Measurements from ENCODE around the gene KAT6B.

Gene KAT6B

DNA sequence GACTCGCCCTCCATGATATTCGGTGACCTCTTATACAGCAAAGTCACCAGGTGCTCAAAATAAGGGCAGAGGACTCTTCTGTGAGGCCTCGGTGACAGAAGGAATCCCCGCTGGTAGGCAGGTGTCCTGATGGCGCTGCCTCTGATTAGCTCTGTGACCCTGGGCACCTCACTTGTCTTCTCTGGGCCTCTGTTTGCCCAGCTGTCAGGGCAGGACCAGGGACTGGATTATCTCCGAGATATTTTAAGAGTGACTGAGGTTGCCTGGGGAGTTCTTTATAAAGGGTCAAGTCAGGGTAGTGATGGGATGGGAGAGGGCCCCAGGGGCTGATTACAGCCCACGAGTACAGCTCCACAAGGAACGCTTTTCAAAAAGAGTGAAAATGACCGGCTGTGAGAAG is 214.2 kb downstream of the KAT6B start:
- CTCF ChIA-PET: no interaction called here
- H3K4me1 ChIP-seq (ENCODE audit: control insufficient read depth, insufficient read depth, low read length): no peaks in the 10 kb centered on the region
- H3K9me3 ChIP-seq (ENCODE audit: control insufficient read depth, insufficient read depth, low read depth, low read length): no peaks in the 10 kb centered on the region
- POLR2A ChIA-PET: no interaction called here
- H3K36me3 ChIP-seq (ENCODE audit: control insufficient read depth in 2 of 2, insufficient read depth in 1 of 2, low read length in 2 of 2): no peaks in the 10 kb centered on the region
- H3K4me3 ChIP-seq (ENCODE audit: low read depth, low read length): no peak overlapping the region
- H3K27ac ChIP-seq (ENCODE audit: extremely low read depth, low read depth, low read length): no peak overlapping the region
- no peak for TF ChIP-seq ZNF133 (tag by site-specific recombination; IDR thresholded peaks at IDR 0.05)
- TF ChIP-seq ZNF394 (tag by site-specific recombination; IDR thresholded peaks at IDR 0.05; ENCODE audit: borderline replicate concordance): no peak
- TF ChIP-seq ZNF423 (tag by site-specific recombination; IDR thresholded peaks at IDR 0.05): no peak
- TF ChIP-seq EGR2 (tag by site-specific recombination; IDR thresholded peaks at IDR 0.05; ENCODE audit: low read depth): no peak
- no peak for TF ChIP-seq ZNF658 (tag by site-specific recombination; IDR thresholded peaks at IDR 0.05)
- TF ChIP-seq ZNF707 (tag by site-specific recombination; IDR thresholded peaks at IDR 0.05): no peak
- TF ChIP-seq SP7 (tag by site-specific recombination; IDR thresholded peaks at IDR 0.05): no peak
- no peak for TF ChIP-seq ZNF621 (tag by site-specific recombination; IDR thresholded peaks at IDR 0.05)
- TF ChIP-seq RBAK (tag by site-specific recombination; IDR thresholded peaks at IDR 0.05): no peak
- TF ChIP-seq, protein P1, sequence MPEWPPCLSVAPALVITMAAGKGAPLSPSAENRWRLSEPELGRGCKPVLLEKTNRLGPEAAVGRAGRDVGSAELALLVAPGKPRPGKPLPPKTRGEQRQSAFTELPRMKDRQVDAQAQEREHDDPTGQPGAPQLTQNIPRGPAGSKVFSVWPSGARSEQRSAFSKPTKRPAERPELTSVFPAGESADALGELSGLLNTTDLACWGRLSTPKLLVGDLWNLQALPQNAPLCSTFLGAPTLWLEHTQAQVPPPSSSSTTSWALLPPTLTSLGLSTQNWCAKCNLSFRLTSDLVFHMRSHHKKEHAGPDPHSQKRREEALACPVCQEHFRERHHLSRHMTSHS (tag by site-specific recombination; IDR thresholded peaks at IDR 0.05): no peak
- no peak for TF ChIP-seq SCRT1 (tag by site-specific recombination; IDR thresholded peaks at IDR 0.05; ENCODE audit: borderline replicate concordance)
- no peak for TF ChIP-seq PATZ1 (tag by site-specific recombination; IDR thresholded peaks at IDR 0.05)
- no peak for TF ChIP-seq ZNF654 (tag by site-specific recombination; IDR thresholded peaks at IDR 0.05; ENCODE audit: low read depth)
- no peak for TF ChIP-seq ZNF704 (tag by site-specific recombination; IDR thresholded peaks at IDR 0.05)

GRCh38 chr10:75042292-75042974 is 216.0 kb downstream of the KAT6B start:
- Histone ChIP-seq H3K27ac (ENCODE audit: extremely low read depth, low read depth, low read length) (no peak overlapping the region), H3K9me3 (ENCODE audit: control insufficient read depth, insufficient read depth, low read depth, low read length) (no peaks in the 10 kb centered on the region), H3K4me1 (ENCODE audit: control insufficient read depth, insufficient read depth, low read length) (no peaks in the 10 kb centered on the region), H3K4me3 (ENCODE audit: low read depth, low read length) (no peak overlapping the region), H3K36me3 (ENCODE audit: control insufficient read depth in 2 of 2, insufficient read depth in 1 of 2, low read length in 2 of 2) (no peaks in the 10 kb centered on the region)
- TF ChIP-seq ZNF214 (tag by site-specific recombination; IDR thresholded peaks at IDR 0.05; ENCODE audit: borderline replicate concordance): no peak
- no peak for TF ChIP-seq ZNF785 (tag by site-specific recombination; IDR thresholded peaks at IDR 0.05)
- no peak for TF ChIP-seq ZBTB7A (tag by site-specific recombination; IDR thresholded peaks at IDR 0.05; ENCODE audit: low read depth)
- TF ChIP-seq, protein P2, sequence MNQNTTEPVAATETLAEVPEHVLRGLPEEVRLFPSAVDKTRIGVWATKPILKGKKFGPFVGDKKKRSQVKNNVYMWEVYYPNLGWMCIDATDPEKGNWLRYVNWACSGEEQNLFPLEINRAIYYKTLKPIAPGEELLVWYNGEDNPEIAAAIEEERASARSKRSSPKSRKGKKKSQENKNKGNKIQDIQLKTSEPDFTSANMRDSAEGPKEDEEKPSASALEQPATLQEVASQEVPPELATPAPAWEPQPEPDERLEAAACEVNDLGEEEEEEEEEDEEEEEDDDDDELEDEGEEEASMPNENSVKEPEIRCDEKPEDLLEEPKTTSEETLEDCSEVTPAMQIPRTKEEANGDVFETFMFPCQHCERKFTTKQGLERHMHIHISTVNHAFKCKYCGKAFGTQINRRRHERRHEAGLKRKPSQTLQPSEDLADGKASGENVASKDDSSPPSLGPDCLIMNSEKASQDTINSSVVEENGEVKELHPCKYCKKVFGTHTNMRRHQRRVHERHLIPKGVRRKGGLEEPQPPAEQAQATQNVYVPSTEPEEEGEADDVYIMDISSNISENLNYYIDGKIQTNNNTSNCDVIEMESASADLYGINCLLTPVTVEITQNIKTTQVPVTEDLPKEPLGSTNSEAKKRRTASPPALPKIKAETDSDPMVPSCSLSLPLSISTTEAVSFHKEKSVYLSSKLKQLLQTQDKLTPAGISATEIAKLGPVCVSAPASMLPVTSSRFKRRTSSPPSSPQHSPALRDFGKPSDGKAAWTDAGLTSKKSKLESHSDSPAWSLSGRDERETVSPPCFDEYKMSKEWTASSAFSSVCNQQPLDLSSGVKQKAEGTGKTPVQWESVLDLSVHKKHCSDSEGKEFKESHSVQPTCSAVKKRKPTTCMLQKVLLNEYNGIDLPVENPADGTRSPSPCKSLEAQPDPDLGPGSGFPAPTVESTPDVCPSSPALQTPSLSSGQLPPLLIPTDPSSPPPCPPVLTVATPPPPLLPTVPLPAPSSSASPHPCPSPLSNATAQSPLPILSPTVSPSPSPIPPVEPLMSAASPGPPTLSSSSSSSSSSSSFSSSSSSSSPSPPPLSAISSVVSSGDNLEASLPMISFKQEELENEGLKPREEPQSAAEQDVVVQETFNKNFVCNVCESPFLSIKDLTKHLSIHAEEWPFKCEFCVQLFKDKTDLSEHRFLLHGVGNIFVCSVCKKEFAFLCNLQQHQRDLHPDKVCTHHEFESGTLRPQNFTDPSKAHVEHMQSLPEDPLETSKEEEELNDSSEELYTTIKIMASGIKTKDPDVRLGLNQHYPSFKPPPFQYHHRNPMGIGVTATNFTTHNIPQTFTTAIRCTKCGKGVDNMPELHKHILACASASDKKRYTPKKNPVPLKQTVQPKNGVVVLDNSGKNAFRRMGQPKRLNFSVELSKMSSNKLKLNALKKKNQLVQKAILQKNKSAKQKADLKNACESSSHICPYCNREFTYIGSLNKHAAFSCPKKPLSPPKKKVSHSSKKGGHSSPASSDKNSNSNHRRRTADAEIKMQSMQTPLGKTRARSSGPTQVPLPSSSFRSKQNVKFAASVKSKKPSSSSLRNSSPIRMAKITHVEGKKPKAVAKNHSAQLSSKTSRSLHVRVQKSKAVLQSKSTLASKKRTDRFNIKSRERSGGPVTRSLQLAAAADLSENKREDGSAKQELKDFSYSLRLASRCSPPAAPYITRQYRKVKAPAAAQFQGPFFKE (tag by site-specific recombination; IDR thresholded peaks at IDR 0.05; ENCODE audit: borderline replicate concordance): no peak
- ChIA-PET POLR2A (no interaction called here), CTCF (interaction anchor here (0.6 kb wide), 1 partner anchor 1076 kb away, joined by 4 read pairs; no protein-coding TSS in a partner anchor)

Measured in HEK293 (cell line).